WTC11 (cell line): ENCODE measurements around the gene GABRB1.

Experiments
- ERG ChIP-seq: fragments of 250-450 bp; sonication (Bioruptor Pico); IDR thresholded peaks from 2 replicates; pipeline ENCODE4 v1.8.0; 2021; ENCODE audit warnings: mild to moderate bottlenecking
- ETV6 ChIP-seq: sonication (generic); formaldehyde crosslinking; IDR thresholded peaks from 2 replicates; pipeline ENCODE4 v1.8.1; 2022; ENCODE audit warnings: mild to moderate bottlenecking, missing genetic modification reagents
- GRHL2 ChIP-seq: fragments of 250-450 bp; sonication (Bioruptor Pico); IDR thresholded peaks from 2 replicates; pipeline ENCODE4 v1.8.0; 2022; ENCODE audit warnings: mild to moderate bottlenecking, moderate library complexity; ENCODE audit not compliant: insufficient replicate concordance, severe bottlenecking
- NFYB ChIP-seq: sonication (generic); formaldehyde crosslinking; conservative IDR thresholded peaks from 2 replicates; pipeline ENCODE4 v1.8.0; 2022; ENCODE audit warnings: low read depth, missing genetic modification reagents
- NR1H2 ChIP-seq: sonication (generic); formaldehyde crosslinking; IDR thresholded peaks from 2 replicates; pipeline ENCODE4 v1.9.0; 2021; ENCODE audit warnings: mild to moderate bottlenecking, moderate library complexity, missing genetic modification reagents
- NR3C1 ChIP-seq: sonication (generic); formaldehyde crosslinking; conservative IDR thresholded peaks from 2 replicates; pipeline ENCODE4 v1.8.1; 2023; ENCODE audit warnings: low read depth, mild to moderate bottlenecking, missing genetic modification reagents
- TCF7 ChIP-seq: sonication (generic); formaldehyde crosslinking; IDR thresholded peaks from 2 replicates; pipeline ENCODE4 v1.8.0; 2022; ENCODE audit warnings: mild to moderate bottlenecking, low read depth, missing genetic modification reagents, moderate library complexity
- ZNF232 ChIP-seq: sonication (generic); formaldehyde crosslinking; IDR thresholded peaks from 2 replicates; pipeline ENCODE4 v1.8.0; 2022; ENCODE audit warnings: mild to moderate bottlenecking, missing genetic modification reagents
- TF ChIP-seq, protein P1 (sequence below): sonication (generic); formaldehyde crosslinking; IDR thresholded peaks from 2 replicates; pipeline ENCODE4 v1.8.0; 2023; ENCODE audit warnings: missing genetic modification reagents
- TF ChIP-seq, protein P2 (sequence below): fragments of 200-600 bp; IDR thresholded peaks from 2 replicates; pipeline ENCODE4 v1.8.0; 2022; ENCODE audit warnings: antibody characterized with exemption
- TF ChIP-seq, protein P3 (sequence below): sonication (generic); formaldehyde crosslinking; IDR thresholded peaks from 2 replicates; pipeline ENCODE4 v1.8.1; 2023; ENCODE audit warnings: mild to moderate bottlenecking, missing genetic modification reagents, moderate library complexity
- TF ChIP-seq, protein P4 (sequence below): sonication (generic); formaldehyde crosslinking; IDR thresholded peaks from 2 replicates; pipeline ENCODE4 v1.8.1; 2022; ENCODE audit warnings: mild to moderate bottlenecking, missing genetic modification reagents, moderate library complexity, borderline replicate concordance

DNA sequence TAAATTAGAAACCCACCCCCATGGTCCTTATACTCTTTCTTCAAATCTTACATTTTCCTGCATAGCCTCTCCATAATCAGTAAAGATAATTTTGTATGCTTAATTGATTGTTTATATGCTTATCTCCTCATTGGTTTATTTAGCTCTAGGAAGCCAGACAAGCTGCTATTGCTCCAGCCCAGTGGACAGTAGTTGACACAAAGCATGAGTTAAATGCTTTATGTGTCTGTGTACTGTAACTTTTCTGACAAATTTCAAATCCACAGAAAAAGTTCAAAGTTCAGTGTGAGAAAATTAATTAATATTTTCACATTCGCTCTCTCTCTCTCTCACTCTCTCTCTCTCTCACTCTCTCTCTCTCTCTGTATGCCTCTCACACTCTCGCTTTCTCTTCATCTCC is 181.7 kb downstream of the GABRB1 start:
- TF ChIP-seq, protein P1, sequence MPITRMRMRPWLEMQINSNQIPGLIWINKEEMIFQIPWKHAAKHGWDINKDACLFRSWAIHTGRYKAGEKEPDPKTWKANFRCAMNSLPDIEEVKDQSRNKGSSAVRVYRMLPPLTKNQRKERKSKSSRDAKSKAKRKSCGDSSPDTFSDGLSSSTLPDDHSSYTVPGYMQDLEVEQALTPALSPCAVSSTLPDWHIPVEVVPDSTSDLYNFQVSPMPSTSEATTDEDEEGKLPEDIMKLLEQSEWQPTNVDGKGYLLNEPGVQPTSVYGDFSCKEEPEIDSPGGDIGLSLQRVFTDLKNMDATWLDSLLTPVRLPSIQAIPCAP (CRISPR knock-in tag) = no peak
- no peak for TF ChIP-seq NFYB
- TF ChIP-seq, protein P2, sequence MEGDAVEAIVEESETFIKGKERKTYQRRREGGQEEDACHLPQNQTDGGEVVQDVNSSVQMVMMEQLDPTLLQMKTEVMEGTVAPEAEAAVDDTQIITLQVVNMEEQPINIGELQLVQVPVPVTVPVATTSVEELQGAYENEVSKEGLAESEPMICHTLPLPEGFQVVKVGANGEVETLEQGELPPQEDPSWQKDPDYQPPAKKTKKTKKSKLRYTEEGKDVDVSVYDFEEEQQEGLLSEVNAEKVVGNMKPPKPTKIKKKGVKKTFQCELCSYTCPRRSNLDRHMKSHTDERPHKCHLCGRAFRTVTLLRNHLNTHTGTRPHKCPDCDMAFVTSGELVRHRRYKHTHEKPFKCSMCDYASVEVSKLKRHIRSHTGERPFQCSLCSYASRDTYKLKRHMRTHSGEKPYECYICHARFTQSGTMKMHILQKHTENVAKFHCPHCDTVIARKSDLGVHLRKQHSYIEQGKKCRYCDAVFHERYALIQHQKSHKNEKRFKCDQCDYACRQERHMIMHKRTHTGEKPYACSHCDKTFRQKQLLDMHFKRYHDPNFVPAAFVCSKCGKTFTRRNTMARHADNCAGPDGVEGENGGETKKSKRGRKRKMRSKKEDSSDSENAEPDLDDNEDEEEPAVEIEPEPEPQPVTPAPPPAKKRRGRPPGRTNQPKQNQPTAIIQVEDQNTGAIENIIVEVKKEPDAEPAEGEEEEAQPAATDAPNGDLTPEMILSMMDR = no peak
- TF ChIP-seq ERG = no peak
- TF ChIP-seq TCF7 (CRISPR knock-in tag) = no peak
- no peak for TF ChIP-seq NR1H2 (CRISPR knock-in tag)
- TF ChIP-seq GRHL2 (CRISPR knock-in tag) = no peak
- TF ChIP-seq ZNF232 (CRISPR knock-in tag) = no peak
- TF ChIP-seq ETV6 = no peak
- TF ChIP-seq, protein P3, sequence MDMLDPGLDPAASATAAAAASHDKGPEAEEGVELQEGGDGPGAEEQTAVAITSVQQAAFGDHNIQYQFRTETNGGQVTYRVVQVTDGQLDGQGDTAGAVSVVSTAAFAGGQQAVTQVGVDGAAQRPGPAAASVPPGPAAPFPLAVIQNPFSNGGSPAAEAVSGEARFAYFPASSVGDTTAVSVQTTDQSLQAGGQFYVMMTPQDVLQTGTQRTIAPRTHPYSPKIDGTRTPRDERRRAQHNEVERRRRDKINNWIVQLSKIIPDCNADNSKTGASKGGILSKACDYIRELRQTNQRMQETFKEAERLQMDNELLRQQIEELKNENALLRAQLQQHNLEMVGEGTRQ (CRISPR knock-in tag) = no peak
- no peak for TF ChIP-seq NR3C1 (CRISPR knock-in tag)
- TF ChIP-seq, protein P4, sequence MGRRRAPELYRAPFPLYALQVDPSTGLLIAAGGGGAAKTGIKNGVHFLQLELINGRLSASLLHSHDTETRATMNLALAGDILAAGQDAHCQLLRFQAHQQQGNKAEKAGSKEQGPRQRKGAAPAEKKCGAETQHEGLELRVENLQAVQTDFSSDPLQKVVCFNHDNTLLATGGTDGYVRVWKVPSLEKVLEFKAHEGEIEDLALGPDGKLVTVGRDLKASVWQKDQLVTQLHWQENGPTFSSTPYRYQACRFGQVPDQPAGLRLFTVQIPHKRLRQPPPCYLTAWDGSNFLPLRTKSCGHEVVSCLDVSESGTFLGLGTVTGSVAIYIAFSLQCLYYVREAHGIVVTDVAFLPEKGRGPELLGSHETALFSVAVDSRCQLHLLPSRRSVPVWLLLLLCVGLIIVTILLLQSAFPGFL (CRISPR knock-in tag) = no peak
